ENCODE measurements around the gene SLC2A6.

Gene SLC2A6

DNA sequence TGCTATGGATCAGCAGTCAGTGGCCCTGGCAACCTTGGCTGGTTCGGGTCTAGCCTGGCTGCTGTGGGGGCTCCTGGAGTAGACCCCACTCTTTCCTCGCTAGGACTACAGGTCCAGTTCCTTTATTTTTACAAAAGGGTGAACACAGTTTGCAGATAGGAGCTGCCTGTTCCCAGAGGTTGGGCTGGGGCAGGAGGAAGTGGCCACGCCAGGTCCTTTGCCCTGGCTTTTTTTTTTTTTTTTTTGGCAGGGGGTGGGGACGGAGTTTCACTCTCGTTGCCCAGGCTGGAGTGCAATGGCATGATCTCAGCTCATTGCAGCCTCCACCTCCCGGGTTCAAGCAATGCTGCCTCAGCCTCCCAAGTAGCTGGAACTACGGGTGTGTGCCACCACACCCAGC lies 7.9 kb downstream of the SLC2A6 start:
- no peak overlapping the region for H3K4me2 ChIP-seq
- no peak overlapping the region for H3K9ac ChIP-seq
- H3K4me3 ChIP-seq (IDR thresholded peaks at IDR 0.05; ENCODE audit: insufficient read depth, low read depth, low read length): no peak overlapping the region
- no peak for TF ChIP-seq CTCF (conservative IDR thresholded peaks at IDR 0.05; ENCODE audit: low read depth, low read length)
- H2AFZ ChIP-seq (ENCODE audit: low read depth): no peak overlapping the region
- no peaks in the 10 kb centered on the region for H3K4me1 ChIP-seq (ENCODE audit: low read depth, poor library complexity, severe bottlenecking)
- H3K27ac ChIP-seq: no peak overlapping the region
- H3K36me3 ChIP-seq (ENCODE audit: insufficient read depth): no peaks in the 10 kb centered on the region
- peaks cover 49% of the 10 kb centered on the region for H3K27me3 ChIP-seq (ENCODE audit: insufficient read depth, low read depth)
- no peaks in the 10 kb centered on the region for H3K79me2 ChIP-seq (ENCODE audit: insufficient read depth, low read depth)
- H4K20me1 ChIP-seq (ENCODE audit: insufficient read depth): no peaks in the 10 kb centered on the region

DNA sequence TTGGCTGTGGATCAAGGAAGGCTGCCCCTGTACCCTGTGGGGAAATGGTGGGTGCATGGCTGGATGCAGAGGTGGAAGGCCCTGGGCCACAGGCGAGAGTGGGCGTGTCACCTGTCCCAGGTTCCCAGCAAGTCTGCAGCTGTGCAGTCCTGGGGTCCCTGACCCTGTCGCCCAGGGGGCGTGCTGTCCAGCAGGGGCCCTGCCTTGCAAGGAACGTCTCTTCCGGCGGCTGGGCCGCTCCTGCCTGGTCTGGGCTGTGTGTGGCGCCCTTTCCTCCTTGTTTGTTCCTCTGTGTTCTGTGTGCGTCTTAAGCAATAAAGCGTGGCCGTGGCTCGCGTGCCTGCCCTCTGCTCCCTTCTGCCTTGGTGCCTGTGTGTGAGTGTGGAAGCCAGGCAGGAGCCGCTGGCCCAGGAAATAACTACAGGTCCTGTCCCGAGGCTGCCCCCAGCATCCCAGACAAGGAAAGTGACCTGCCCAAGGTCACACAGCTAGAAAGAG lies 8.4 kb downstream of the SLC2A6 start:
- no peak overlapping the region for H2AFZ ChIP-seq (ENCODE audit: low read depth)
- H3K36me3 ChIP-seq (ENCODE audit: insufficient read depth): no peaks in the 10 kb centered on the region

DNA sequence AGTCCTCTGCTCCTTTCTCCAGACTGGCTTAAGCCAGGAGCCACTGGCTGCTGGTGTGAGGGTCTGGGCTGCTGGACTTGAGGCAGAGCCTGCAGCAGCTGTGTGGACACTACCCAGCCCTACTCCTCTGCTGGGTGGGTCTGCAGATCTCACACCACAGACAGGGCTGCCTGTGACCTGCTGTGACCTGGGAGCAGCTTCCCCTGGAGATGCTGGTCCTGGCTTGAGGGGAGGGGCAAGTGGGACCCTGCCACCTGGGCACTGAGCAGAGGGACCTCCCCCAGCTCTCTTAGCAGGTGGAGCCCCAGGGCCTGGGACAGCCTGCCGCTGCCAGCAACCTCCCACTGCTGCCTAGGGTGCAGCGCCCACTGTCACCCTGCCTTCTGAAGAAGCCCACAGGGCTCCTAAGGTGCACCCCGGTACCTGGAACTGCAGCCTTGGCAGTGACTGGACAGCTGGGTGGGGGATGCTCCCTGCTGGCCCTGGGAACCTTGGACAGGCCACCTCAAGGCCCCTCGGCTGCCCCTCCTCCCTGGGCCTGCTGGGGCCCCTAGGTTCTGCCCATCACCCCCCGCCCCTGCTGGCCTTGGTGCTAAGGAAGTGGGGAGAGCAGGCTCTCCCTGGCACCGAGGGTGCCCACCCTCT lies 10.0 kb downstream of the SLC2A6 start:
- TF ChIP-seq CTCF (conservative IDR thresholded peaks at IDR 0.05; ENCODE audit: low read depth, low read length): no peak
- Histone ChIP-seq H3K36me3 (ENCODE audit: insufficient read depth) (no peaks in the 10 kb centered on the region), H2AFZ (ENCODE audit: low read depth) (no peak overlapping the region), H3K79me2 (ENCODE audit: insufficient read depth, low read depth) (no peaks in the 10 kb centered on the region), H4K20me1 (ENCODE audit: insufficient read depth) (no peaks in the 10 kb centered on the region), H3K27me3 (ENCODE audit: insufficient read depth, low read depth) (peaks cover 62% of the 10 kb centered on the region), H3K4me1 (ENCODE audit: low read depth, poor library complexity, severe bottlenecking) (no peaks in the 10 kb centered on the region), H3K9ac (no peak overlapping the region), H3K4me2 (no peak overlapping the region), H3K4me3 (IDR thresholded peaks at IDR 0.05; ENCODE audit: insufficient read depth, low read depth, low read length) (no peak overlapping the region), H3K27ac (no peak overlapping the region)

More for the DNA sequence above, 8.4 kb downstream of the SLC2A6 start:
- no peak overlapping the region for H3K4me3 ChIP-seq (IDR thresholded peaks at IDR 0.05; ENCODE audit: insufficient read depth, low read depth, low read length)
- H3K79me2 ChIP-seq (ENCODE audit: insufficient read depth, low read depth): no peaks in the 10 kb centered on the region
- no peak overlapping the region for H3K27ac ChIP-seq
- no peaks in the 10 kb centered on the region for H3K4me1 ChIP-seq (ENCODE audit: low read depth, poor library complexity, severe bottlenecking)
- no peak for TF ChIP-seq CTCF (conservative IDR thresholded peaks at IDR 0.05; ENCODE audit: low read depth, low read length)
- peaks cover 51% of the 10 kb centered on the region for H3K27me3 ChIP-seq (ENCODE audit: insufficient read depth, low read depth)
- H3K4me2 ChIP-seq: no peak overlapping the region
- H4K20me1 ChIP-seq (ENCODE audit: insufficient read depth): no peaks in the 10 kb centered on the region
- no peak overlapping the region for H3K9ac ChIP-seq

GRCh38 chr9:133468374-133468773 lies 10.5 kb downstream of the SLC2A6 start:
- H4K20me1 ChIP-seq (ENCODE audit: insufficient read depth): no peaks in the 10 kb centered on the region
- no peak overlapping the region for H3K4me3 ChIP-seq (IDR thresholded peaks at IDR 0.05; ENCODE audit: insufficient read depth, low read depth, low read length)
- H3K36me3 ChIP-seq (ENCODE audit: insufficient read depth): no peaks in the 10 kb centered on the region
- no peak for TF ChIP-seq CTCF (conservative IDR thresholded peaks at IDR 0.05; ENCODE audit: low read depth, low read length)
- no peak overlapping the region for H2AFZ ChIP-seq (ENCODE audit: low read depth)
- H3K4me1 ChIP-seq (ENCODE audit: low read depth, poor library complexity, severe bottlenecking): no peaks in the 10 kb centered on the region
- no peak overlapping the region for H3K9ac ChIP-seq
- H3K27ac ChIP-seq: no peak overlapping the region
- H3K79me2 ChIP-seq (ENCODE audit: insufficient read depth, low read depth): no peaks in the 10 kb centered on the region
- no peak overlapping the region for H3K4me2 ChIP-seq
- peaks cover 68% of the 10 kb centered on the region for H3K27me3 ChIP-seq (ENCODE audit: insufficient read depth, low read depth)

Measured in KMS-11 (cell line).